Iris pigment epithelial cell (primary cell): ENCODE data around the gene TRIM24.

Experiments
- DNase-seq: peaks from one replicate; pipeline ENCODE4 v3.0.0-alpha.2; 2011; ENCODE audit warnings: low read depth

Gene TRIM24

GRCh38 chr7:138579136-138579535 lies 119.1 kb downstream of the TRIM24 start:
- DNase-seq: no peak

GRCh38 chr7:138579671-138580070 lies 119.6 kb downstream of the TRIM24 start:
- DNase-seq: no peak

- no peak for DNase-seq
Observed at GRCh38 chr7:138581065-138581464, 121.0 kb downstream of the TRIM24 start.

GRCh38 chr7:138584283-138584682 lies 124.2 kb downstream of the TRIM24 start:
- DNase-seq: peak; percentile 23

GRCh38 chr7:138584696-138585095 lies 124.6 kb downstream of the TRIM24 start:
- DNase-seq: no peak

GRCh38 chr7:138585283-138585993 lies 125.4 kb downstream of the TRIM24 start:
- DNase-seq: no peak

GRCh38 chr7:138587485-138587884 lies 127.4 kb downstream of the TRIM24 start:
- no peak for DNase-seq

GRCh38 chr7:138588986-138589385 lies 128.9 kb downstream of the TRIM24 start:
- no peak for DNase-seq

GRCh38 chr7:138590154-138590553 lies 130.1 kb downstream of the TRIM24 start:
- no peak for DNase-seq

- no peak for DNase-seq
Observed at GRCh38 chr7:138595454-138595853, 135.4 kb downstream of the TRIM24 start.

GRCh38 chr7:138602451-138602850 lies 142.4 kb downstream of the TRIM24 start:
- no peak for DNase-seq

GRCh38 chr7:138603549-138604318 lies 143.7 kb downstream of the TRIM24 start:
- peak; percentile 8 for DNase-seq

- no peak for DNase-seq
Observed at GRCh38 chr7:138606236-138606635, 146.2 kb downstream of the TRIM24 start.

- DNase-seq: no peak
Observed at GRCh38 chr7:138607216-138608126, 147.4 kb downstream of the TRIM24 start.

- DNase-seq: peak; percentile 47
Observed at GRCh38 chr7:138608275-138608674, 148.2 kb downstream of the TRIM24 start.

GRCh38 chr7:138610671-138611170 lies 150.7 kb downstream of the TRIM24 start:
- no peak for DNase-seq

- no peak for DNase-seq
Observed at GRCh38 chr7:138613630-138614029, 153.6 kb downstream of the TRIM24 start.

- DNase-seq: no peak
Observed at GRCh38 chr7:138616085-138616484, 156.0 kb downstream of the TRIM24 start.

GRCh38 chr7:138618506-138618905 lies 158.4 kb downstream of the TRIM24 start:
- DNase-seq: no peak

GRCh38 chr7:138618933-138619332 lies 158.9 kb downstream of the TRIM24 start:
- no peak for DNase-seq

- no peak for DNase-seq
Observed at GRCh38 chr7:138622841-138623240, 162.8 kb downstream of the TRIM24 start.
